Uterus (tissue), 2 donors: Measurements from ENCODE around the gene TAOK3.

Experiments
- CTCF ChIP-seq, 4 experiments: fragments of 200-600 bp in 2 of 4; fragments of 450-650 bp in 2 of 4; sonication (generic) in 2 of 4; IDR thresholded peaks; one replicate each; pipeline ENCODE4 v1.5.1; 2016 to 2019; ENCODE audit warnings: antibody characterized with exemption in 4 of 4, mild to moderate bottlenecking in 2 of 4, moderate library complexity in 1 of 4
- POLR2A ChIP-seq, 2 donors: fragments of 450-650 bp; IDR thresholded peaks; one replicate each; pipeline ENCODE4 v1.6.1; 2016; ENCODE audit warnings: antibody characterized with exemption in 2 of 2, mild to moderate bottlenecking in 1 of 2, moderate library complexity in 1 of 2

- no peak for TF ChIP-seq POLR2A (IDR thresholded peaks at IDR 0.05)
- no peak for TF ChIP-seq CTCF (IDR thresholded peaks at IDR 0.05)
Measured at GRCh38 chr12:118354903-118355302, 17.8 kb downstream of the TAOK3 start.
